Inferior parietal cortex (tissue), 1 donor: ENCODE data around the gene SMOC1.

Experiments
- DNase-seq: peaks from one replicate; pipeline ENCODE4 v3.0.0-alpha.2; 2016; ENCODE audit errors: extremely low spot score

SMOC1 gene

DNA sequence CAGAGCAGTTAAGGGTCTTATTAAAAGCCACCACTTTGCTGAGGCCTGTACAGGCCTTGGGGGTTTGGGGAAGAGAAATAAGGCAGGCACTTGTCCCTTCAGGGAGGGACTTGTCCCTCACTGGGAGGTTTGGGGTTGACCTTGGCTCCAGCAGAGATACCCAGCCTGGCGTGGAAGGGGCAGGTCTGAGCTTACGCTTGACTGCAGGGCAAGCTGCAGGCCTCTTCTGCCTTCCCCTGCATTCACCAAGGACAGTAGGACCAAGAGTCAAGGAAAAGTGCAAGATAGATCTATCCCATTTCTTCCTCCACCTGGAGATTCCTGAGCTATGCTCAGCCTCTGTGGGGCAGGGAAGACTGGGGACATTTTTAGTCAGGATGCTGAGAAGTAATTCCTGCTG lies 154.3 kb downstream of the SMOC1 start:
- no peak for DNase-seq

DNA sequence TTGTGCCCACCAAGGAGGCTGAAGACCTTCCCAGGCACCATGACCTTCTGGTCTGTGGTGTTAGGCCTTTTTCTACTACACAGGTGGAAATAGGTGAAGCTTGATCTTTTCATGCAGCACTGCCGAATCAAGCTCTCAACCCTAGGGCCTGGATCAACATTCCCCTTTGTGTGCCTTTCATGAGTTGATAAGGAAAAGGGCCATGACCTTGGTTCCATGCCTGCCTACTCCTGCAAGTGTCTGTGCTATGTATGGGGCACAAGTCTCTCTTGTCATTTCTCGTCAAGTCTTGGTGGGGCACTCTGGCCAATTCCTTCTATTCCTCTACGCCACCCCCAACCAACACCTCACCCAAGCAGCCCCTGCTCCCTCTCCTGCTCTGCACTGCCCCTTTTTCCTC lies 155.0 kb downstream of the SMOC1 start:
- no peak for DNase-seq

DNA sequence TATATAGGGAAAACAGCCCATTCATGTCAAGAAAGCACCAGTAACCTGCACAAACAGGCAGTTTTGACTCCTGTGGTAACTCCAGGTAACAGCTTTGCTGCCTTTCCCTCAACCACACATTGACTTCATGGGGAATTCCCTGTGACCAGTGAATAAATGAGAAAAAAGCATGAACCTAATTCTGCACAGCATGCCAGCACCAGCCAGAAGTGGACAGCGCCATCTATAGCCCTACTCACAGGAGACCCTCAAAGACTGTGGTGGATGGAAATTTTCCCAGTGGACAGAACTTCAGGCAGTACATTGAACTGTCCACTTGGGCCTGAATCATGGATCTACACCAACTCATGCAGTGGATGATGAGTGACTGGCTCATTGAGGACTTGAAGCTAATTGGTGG lies 157.4 kb downstream of the SMOC1 start:
- DNase-seq = no peak

DNA sequence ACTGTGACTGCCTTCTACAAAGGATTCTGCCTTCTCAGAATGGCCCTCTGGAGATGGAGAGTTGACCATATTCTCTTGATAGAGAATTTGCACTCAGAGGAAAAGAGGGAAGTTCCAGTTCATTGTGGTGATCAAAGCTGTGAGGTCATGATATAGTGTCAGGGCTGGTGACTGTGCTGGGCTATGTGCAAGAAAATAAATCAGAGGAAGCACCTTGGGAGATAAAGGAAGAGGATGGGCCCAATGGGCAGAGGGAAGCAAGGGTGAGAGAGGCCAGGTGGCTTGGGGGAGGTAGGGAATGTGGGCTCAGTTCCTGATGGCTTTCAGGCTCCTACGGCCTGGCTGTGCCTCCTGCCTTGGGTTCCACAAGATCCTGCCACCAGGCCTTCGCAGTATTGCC lies 163.8 kb downstream of the SMOC1 start:
- no peak for DNase-seq

DNA sequence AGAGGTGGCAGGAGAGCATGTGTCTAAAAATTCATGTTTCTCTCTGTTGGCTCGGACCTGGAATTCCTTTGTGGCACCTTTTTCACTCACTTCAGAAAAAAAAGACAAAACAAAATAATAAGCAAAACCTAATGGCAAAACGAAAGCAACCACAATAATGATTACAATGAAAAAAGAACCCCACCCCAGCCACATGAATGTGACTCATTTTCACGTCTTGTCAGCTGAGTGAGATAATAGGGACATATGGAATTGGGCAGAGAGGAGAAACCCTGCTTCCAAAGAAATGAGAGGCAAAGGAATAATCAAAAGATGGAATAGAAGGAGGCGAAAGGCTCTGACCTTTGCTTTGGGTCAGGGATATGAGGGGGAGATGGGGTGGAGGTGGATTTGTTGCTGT lies 166.1 kb downstream of the SMOC1 start:
- no peak for DNase-seq

DNA sequence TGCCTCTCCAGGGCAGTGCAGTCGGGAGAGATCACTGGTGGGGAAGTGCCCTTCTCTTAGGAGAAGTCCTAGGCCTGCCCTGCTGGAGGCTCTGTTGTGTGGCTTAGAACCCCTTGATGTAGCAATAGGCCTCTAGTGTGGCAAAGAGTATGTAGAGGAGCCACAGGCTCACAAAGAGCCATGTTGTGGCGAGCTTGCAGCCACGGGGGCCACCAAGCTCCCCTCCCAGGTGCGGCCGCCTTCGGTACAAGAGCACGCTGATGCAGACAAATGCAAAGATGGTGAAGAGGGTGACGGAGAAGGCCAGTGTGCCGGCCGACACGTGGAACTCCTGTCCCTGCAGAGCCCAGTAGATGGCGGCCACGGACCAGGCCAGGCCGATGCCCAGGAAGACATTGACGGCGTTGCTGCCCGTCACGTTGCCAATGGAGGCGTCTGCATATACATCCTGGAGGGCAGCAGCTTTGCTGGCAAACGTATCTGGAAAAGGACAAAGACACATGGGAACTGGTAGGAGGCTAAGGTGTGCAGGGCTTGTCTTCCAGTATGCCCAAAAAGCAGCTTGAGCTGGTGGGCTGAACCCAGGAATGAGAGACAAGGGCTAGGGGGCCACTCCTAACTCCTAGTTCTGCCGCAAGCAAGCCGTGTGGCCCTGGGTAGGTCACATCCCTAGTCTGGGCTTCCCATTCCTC lies 166.8 kb downstream of the SMOC1 start:
- DNase-seq = peak; percentile 65

DNA sequence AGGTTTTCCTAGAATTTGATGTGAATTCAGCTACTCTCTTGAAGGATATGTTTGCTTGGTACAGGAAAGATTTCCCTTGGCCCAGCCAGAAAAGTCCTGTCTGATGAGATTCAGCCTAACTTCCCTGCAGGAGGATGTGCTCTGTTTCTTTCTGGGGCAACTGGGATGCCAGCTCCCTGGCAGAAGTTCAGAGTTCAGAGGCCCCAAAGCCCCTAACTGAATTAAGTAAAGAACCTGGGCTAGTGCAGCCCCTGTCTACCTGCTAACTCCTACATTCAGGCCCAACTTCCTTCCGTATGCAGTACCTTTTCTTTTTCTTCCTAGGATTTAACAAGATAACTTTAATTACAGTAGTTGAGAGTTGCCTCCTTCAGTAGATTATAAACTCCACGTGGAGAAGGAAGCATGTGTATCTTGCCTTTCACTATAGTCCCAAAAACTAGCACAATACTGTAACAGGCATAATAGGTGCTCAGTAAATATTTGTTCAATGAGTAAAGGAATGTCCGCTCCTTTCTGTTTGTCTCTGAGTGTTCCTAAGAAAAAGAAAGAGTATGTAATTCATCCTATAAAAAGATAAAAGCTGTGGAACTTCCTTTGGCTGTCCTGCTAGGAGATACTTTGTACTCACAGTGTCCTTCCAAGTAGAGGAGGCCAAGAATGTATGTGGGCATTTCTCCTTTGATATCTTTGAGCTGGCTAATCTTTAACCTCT lies 168.5 kb downstream of the SMOC1 start:
- DNase-seq = no peak

DNA sequence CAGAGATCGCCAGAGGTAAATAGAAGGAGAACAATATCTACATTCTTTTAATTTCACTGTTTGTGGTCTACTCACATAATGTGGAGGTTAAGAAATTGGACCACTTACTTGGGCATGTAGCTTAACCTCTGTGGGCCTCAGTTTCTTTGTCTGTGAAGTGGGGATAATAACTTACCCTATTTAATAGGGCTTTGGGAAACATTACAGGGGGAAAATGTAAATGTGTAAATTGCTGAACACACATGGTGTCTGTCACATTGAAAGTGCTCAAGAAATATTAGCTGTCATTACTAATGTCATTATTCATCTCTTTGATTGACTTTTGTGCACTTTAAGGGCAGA lies 169.1 kb downstream of the SMOC1 start:
- no peak for DNase-seq

DNA sequence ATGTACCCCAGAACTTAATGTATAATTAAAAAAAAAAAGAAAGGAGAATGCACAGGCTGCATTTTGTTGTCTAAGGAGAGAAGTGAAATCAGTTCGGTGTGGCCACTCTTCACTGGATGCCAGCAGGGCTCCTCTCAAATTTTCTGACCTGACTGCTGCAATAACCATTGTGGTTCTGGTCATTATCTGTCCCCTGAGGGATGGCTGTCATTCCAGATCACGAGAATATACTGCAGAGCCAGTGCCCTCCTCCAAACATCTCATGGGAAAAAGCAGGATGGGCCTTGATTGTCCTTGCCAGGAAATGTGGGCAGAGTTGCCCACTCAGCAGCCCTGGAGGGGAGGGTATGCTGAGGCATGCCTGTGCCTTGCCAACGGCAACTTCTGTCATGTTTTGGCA lies 170.4 kb downstream of the SMOC1 start:
- no peak for DNase-seq

DNA sequence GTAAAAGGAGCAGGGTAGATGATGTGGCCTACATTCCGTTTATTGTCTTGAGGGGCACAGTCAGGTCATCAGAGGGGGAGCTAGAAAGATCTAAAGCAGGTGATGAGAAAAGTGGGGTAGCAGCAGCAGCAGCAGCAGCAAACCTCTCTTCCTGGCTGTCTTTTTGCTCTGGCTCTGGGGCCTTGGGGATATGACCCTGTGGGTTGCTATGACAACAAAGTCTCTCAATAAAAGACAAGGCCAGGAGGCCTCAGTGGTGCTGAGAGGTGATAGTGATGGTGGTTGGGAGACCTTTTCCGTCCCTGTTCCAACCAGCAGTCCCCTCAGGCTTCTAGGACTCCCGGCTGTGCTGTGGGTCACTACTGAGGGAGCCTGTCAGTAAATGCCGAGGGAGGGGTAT lies 170.9 kb downstream of the SMOC1 start:
- DNase-seq = no peak

DNA sequence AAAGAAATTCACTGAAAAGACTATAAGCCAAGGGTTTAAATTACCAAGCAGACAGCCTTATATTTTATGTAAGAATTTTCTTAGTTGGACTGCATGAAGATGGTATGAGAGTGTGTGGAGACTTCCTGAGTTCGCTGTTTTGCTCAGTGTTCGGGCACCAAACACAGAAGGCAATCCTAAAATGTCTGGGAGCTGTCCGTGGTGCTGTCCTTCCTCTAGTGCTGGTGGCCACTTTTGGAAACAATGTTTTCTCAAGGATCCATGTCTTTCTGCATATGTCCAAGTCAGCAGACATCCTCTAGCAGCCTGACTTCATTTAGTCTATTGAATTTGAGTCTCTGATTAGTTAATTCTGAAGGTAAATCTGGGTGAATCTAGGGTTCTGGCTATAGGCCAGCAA lies 173.8 kb downstream of the SMOC1 start:
- no peak for DNase-seq

DNA sequence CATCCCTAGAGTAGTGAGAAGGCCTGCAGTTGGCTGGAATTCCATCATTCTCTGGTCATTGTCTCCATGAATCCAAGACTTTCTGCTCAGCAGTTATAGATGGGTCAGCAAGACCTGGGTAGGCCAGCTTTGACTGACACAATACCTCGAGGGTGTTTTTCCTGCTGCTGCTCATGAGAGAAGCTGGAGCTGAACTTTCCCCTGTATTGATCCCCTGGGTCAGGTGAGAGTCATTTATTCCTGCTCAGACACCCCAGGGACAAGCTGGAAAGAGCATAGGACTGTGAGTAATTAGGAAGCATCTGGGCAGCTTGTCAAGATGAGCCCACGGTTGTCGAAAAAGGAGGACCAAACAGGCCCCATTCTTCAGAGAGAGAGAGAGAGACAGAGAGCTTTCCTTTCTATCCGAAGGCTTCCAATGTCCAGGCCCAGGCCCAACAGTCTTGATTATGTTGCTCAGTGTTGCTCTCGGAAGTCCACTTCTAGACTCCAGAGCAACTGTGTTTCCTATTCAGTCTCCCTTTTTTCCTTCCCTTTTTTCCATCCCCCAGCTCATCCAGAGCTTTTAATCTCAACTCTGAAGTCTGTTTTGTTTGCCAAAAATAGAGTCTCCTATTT lies 178.4 kb downstream of the SMOC1 start:
- DNase-seq = no peak

DNA sequence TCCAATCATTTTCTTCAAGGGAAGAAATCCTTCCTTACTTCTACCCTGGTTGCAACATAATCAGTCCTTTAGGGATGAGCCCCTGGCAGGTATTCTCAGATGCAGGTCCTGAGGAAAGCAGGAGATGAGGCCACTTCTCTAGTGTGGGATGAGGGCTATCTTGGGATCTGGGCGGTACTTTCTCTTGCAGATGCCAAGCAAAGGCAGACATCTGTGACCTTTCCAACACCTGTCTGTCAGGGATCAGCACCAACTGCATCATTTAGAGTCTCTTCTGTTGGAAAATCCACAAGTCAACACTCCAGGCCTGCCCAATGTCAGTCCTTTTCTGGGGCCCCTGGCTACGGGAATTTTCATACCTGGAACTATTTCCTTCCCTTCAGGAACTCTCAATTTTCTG lies 180.3 kb downstream of the SMOC1 start:
- DNase-seq = no peak

DNA sequence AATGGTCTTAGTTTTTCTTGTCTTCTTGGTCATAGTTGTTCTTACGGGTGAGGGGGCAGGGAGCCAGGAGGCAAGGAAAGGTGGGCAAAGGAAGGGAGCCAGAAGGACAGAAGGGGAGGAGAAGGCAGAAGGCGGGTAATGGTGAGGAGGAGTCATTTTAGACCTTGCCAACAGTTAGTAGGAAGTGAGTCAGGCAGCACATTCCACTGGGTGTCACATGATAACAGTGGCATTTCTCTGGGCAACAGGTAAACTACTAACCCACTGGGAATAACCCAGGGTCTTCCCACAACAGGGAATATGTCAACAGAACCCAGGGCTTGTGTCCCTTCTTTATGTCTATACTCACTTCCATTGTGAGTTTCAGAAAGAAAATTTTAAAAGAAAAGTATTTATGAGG lies 181.9 kb downstream of the SMOC1 start:
- DNase-seq = no peak

DNA sequence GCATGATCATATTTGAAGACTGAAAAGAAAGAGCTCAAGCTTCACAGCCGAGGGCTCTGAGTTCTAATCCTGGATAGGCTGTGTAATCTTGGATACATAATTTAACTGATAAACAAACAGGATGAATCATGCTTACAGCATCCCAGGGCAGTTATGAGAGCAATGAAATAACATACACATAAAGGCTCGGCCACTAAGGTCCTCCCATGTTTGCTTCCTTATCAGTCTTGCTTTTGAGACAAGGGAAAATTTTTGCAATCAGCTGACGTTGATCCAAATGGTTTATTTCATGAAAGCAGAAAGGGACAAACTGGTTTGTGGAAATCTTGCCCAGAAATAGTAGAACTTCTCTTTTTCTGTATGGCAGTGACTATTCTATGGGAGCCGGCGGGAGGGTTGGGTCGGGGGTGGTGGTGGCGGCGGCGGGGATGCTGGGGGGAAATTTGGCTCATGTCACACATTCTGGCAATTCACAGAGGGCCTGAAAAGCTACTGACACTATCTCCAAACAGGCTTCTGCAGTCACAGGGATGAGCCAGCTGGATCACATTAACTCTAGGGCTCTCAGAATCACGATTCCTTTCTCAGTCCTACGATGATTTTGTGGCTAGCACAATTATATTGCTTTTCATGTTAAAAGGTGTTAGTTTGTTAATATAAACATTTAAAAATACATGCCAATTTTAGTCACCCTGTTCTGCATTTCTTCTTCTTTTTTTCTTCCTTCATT lies 185.1 kb downstream of the SMOC1 start:
- DNase-seq = no peak

DNA sequence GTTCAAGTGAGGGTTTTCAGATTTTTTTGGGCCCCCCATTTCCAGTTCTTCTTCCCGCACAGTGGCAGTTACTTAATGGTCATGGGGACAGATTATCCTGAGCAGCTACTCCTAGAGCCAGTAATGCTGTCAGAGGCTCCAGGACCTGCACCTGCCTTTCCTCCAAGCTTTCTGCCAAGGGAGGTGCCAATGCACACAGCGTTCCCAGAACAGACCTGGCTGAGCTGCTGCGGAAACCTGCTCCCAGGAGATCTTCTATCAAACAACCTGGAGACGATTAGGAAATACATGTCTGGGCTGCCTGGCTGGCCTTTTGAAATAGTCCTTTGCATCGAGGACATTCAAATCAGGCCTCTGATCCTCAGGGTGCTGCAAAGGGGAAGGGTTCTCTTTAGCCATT lies 188.6 kb downstream of the SMOC1 start:
- no peak for DNase-seq

DNA sequence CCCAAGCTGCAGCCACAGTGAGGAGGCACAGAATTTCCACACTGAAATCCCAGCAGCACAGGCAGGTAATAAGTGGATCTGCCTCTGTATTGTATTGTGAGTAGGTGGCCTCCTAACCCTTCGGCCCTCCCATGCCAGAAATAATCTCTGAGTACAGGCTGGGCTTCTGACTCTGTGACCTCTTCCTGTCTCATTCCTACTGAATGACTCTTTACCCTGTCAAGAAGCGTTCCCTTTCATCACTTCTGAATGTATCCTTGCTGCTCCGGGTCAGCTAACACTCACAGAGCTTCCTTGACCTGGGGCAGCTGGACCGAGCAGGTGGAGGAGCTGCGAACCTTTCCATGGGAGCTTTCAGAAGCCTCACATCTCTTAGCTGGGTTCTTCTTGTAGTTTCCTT lies 190.0 kb downstream of the SMOC1 start:
- DNase-seq = no peak

DNA sequence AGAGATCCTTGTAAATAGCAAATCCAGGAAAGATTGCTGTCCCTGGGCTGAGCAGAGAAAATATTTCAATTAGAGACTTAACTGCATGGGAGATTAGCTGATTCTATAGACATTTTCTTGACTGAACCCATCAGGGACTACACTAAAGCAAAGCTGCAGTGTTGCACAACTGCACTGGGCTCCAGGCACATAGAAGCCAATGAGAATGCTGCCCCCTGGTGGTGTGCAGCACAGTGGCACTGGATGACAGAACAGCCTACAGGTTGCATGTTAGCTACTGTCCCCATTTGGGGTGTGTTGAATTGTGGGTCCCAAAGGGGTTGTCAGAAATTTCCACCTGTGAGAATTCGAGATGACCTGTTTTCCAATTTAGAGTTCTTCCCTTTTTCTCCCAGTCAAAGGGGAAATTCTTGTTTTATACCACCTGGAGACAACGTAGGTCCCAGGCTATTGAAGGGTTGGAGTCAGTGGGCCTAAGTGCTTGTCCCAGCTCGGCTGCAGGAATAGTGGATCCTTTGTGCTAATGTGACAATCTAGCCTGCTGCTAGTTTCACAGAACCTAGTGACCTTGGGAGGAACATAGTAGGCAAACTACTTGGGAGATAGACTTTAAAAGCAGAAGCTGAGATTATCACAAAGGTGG lies 194.8 kb downstream of the SMOC1 start:
- DNase-seq = peak; percentile 79

DNA sequence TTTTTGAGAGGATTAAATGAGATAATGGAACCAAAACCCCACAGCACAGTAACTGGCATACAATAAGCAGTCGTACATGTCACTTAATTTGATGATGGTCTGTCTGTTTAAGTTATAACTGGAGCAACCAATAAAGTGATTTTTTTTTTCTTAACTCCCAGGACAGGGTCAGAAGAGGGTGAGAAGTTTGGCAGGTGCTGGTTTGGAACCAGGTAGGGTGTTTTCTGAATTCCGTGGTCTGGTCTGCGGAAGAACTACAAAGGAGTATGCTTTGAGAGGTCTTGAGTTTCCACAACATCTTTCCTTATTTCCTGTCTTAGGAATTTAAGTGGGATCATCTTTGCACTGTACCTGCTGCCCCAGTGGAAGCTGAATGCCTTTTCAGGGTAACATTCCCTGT lies 197.8 kb downstream of the SMOC1 start:
- DNase-seq = no peak

DNA sequence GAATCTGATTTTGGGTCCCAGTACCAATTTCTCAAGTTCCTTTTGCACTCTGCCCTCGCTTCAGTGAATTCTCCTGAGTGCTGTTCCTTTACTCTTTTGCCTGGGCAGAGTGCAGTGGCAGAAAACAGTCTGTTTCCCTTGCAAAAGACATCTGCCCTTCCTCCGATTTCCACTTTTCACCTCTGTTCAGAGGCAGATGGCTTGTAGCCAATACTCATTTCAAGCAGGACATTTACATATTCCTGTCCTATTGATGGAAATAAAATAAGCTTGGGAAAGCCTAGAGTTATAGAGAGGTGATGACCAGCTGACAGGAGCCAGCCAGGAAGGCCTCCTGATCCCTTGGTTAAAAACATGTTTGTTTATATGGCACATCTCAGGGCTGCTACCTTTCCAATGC lies 198.5 kb downstream of the SMOC1 start:
- DNase-seq = no peak

DNA sequence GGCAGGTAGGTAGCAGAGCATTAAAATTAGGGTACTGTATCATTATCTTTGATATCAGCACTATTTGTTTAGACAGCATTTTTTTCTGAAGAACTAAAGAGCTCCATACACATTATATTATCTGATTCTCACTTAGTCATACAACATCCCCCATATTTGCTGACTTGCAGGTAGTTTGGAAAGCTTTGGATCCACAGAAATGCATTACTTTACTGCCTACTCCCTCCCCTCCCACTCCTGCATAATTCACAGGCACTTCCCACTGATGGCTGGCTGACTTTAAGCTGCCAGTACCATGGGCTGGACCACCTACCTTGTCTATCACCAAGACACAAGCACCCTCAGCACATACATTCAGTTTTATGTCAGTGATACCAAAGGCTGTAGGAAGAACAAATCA lies 199.1 kb downstream of the SMOC1 start:
- DNase-seq = no peak

DNA sequence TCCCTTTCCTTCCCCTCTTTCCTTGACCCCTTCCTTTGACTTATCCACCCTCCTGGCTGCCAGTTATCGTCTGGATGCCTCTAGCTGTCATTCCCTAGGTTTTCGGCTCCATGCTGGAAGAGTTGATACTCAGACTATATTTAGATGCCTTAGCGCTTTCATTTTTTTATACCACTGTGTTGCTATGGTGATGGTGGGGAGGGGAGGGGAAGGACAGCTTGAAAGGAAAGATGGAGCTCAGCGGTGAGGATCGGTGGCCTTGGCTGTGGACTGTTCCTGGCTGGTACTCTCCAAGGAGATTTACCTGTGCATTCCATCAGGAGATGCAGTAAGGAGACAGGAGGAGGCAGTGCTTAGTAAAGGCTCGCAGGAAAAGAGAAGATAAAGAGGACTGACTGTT lies 200.9 kb downstream of the SMOC1 start:
- DNase-seq = no peak
